ENCODE measurements around the gene TOP3A.

GRCh38 chr17:18314059-18314730 is 599 bp downstream of the TOP3A start:
- no peak for TF ChIP-seq POLR2AphosphoS5 (IDR thresholded peaks at IDR 0.05; ENCODE audit: low read depth, low read length)
- TF ChIP-seq POLR2A (IDR thresholded peaks at IDR 0.05; ENCODE audit: low read depth, low read length), result no peak
- TF ChIP-seq TAF1 (IDR thresholded peaks at IDR 0.05; ENCODE audit: low read depth, low read length), result no peak
- no peak for TF ChIP-seq SPI1 (IDR thresholded peaks at IDR 0.05; ENCODE audit: low read depth, low read length)

Data from GM12891 (cell line).